ENCODE results near the gene ATP13A2.
"Not testable (repeated sequence)": the region's sequence is repeated elsewhere in the genome, so short reads cannot be mapped to it uniquely, and the experiment has no call there.

The ATP13A2 gene

DNA sequence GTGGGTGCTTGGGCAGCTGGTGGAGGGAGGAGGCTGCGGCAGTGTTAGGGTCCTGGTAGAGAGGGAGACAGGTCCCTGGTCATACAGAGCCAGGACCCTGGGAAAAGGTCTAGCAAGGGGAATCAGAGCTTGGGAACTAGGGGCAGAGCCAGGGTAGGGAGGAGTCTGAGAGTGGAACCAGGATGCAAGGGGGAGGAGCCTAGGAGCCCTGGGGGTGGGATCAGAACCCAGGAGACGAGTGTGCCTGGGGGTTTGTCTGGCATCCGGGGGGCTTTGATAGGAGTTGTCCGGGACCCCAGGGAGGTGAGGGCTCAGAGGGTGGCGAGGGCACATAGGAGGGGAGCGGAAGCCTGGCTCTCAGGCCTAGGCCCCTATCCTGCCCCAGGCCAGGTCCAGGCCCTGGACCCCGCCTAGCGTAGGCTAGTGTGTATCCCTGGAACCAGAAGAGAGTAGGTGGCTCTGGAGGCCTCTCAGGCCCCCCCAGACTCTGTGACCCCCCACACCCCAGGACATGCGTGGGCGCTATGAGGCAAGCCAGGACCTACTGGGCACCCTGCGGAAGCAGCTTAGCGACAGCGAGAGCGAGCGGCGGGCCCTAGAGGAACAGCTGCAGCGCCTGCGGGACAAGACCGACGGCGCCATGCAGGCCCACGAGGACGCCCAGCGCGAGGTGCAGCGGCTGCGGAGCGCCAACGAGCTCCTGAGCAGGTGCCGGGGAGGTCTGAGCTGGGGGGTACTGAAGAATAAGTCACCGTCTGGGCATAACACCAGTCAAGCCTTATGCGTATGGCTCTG is 72.1 kb downstream of the ATP13A2 start:
- H3K36me3 Mint-ChIP-seq: peaks cover 26 to 49% of the 10 kb centered on the region in 2 donors
- not testable (repeated sequence) for DNase-seq; H3K4me1 Mint-ChIP-seq; H3K4me3 Mint-ChIP-seq; H3K9me3 Mint-ChIP-seq; ATAC-seq (replicated peaks); H3K27ac Mint-ChIP-seq; H3K27me3 Mint-ChIP-seq

GRCh38 chr1:16938351-16939321 is 73.1 kb downstream of the ATP13A2 start:
- Mint-ChIP-seq H3K4me1 (no peaks in the 10 kb centered on the region), H3K4me3 (no peak overlapping the region), H3K27me3 (no peaks in the 10 kb centered on the region), H3K36me3 (peaks cover 23 to 45% of the 10 kb centered on the region in 2 donors), H3K9me3 (no peaks in the 10 kb centered on the region), H3K27ac (peak overlapping the region; percentile 22)
- DNase-seq (no peak), ATAC-seq (replicated peaks) (no peak)

DNA sequence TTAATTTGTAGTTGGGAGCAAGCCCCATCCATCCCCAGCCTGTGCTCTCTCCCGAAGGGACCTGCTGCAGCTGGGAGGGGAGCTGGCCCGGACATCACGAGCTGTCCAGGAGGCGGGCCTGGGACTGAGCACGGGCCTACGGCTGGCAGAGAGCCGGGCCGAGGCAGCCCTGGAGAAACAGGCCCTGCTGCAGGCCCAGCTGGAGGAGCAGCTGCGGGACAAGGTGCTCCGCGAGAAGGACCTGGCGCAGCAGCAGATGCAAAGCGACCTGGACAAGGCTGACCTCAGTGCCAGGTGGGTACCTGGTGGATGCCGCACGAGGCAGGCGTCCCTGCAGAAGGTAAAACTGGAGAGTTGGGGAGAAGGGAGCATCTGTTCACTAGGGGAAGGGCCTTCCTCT is 75.1 kb downstream of the ATP13A2 start:
- H3K9me3 Mint-ChIP-seq; DNase-seq; H3K4me1 Mint-ChIP-seq; H3K4me3 Mint-ChIP-seq; ATAC-seq (replicated peaks); H3K27ac Mint-ChIP-seq; H3K27me3 Mint-ChIP-seq: not testable (repeated sequence)
- H3K36me3 Mint-ChIP-seq: peaks cover 21 to 42% of the 10 kb centered on the region in 2 donors
